ENCODE results near the gene PNMA8B. TPM values are rescaled to one million over a fixed set of nuclear protein-coding genes. Genes with fewer than 3 reads are reported as not detected.

PNMA8B gene
- total RNA-seq, 1 experiment from 2014 or later, result not detected

GRCh38 chr19:46533078-46533620 is 37.5 kb upstream of the PNMA8B start:
- Histone ChIP-seq H3K27me3 (ENCODE audit: control insufficient read depth, insufficient read depth, low read length) (no peaks in the 10 kb centered on the region), H3K36me3 (ENCODE audit: control insufficient read depth, insufficient read depth, low read length) (no peaks in the 10 kb centered on the region), H3K4me1 (ENCODE audit: control insufficient read depth, insufficient read depth, low read length) (peaks cover 3% of the 10 kb centered on the region; the same call in 1 of the 2 replicates), H3K27ac (ENCODE audit: low read length) (no peak overlapping the region), H3K4me3 (ENCODE audit: low read depth in 2 of 2, low read length in 2 of 2) (no peak overlapping the region), H3K9me3 (ENCODE audit: control insufficient read depth, insufficient read depth, low read depth, low read length) (no peaks in the 10 kb centered on the region)
- no peak for DNase-seq (ENCODE audit: low read depth, low spot score)
- intact Hi-C loops (cut with micrococcal nuclease; ENCODE audit: unreplicated experiment), result no loop called here
- TF ChIP-seq, protein P1, sequence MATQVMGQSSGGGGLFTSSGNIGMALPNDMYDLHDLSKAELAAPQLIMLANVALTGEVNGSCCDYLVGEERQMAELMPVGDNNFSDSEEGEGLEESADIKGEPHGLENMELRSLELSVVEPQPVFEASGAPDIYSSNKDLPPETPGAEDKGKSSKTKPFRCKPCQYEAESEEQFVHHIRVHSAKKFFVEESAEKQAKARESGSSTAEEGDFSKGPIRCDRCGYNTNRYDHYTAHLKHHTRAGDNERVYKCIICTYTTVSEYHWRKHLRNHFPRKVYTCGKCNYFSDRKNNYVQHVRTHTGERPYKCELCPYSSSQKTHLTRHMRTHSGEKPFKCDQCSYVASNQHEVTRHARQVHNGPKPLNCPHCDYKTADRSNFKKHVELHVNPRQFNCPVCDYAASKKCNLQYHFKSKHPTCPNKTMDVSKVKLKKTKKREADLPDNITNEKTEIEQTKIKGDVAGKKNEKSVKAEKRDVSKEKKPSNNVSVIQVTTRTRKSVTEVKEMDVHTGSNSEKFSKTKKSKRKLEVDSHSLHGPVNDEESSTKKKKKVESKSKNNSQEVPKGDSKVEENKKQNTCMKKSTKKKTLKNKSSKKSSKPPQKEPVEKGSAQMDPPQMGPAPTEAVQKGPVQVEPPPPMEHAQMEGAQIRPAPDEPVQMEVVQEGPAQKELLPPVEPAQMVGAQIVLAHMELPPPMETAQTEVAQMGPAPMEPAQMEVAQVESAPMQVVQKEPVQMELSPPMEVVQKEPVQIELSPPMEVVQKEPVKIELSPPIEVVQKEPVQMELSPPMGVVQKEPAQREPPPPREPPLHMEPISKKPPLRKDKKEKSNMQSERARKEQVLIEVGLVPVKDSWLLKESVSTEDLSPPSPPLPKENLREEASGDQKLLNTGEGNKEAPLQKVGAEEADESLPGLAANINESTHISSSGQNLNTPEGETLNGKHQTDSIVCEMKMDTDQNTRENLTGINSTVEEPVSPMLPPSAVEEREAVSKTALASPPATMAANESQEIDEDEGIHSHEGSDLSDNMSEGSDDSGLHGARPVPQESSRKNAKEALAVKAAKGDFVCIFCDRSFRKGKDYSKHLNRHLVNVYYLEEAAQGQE (IDR thresholded peaks at IDR 0.05; ENCODE audit: insufficient read depth in 1 of 2, low read depth in 2 of 2, low read length in 1 of 2), result no peak
- TF ChIP-seq, protein P2, sequence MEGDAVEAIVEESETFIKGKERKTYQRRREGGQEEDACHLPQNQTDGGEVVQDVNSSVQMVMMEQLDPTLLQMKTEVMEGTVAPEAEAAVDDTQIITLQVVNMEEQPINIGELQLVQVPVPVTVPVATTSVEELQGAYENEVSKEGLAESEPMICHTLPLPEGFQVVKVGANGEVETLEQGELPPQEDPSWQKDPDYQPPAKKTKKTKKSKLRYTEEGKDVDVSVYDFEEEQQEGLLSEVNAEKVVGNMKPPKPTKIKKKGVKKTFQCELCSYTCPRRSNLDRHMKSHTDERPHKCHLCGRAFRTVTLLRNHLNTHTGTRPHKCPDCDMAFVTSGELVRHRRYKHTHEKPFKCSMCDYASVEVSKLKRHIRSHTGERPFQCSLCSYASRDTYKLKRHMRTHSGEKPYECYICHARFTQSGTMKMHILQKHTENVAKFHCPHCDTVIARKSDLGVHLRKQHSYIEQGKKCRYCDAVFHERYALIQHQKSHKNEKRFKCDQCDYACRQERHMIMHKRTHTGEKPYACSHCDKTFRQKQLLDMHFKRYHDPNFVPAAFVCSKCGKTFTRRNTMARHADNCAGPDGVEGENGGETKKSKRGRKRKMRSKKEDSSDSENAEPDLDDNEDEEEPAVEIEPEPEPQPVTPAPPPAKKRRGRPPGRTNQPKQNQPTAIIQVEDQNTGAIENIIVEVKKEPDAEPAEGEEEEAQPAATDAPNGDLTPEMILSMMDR (IDR thresholded peaks at IDR 0.05), result no peak
- TF ChIP-seq POLR2AphosphoS5 (IDR thresholded peaks at IDR 0.05; ENCODE audit: low read depth, low read length), result no peak
- TF ChIP-seq TCF7L2 (IDR thresholded peaks at IDR 0.05; ENCODE audit: low read depth, low read length), result no peak
- no peak for TF ChIP-seq SIN3A (IDR thresholded peaks at IDR 0.05; ENCODE audit: borderline replicate concordance, insufficient read depth, low read depth, low read length)
- no peak for ATAC-seq
- ChIA-PET POLR2A (no interaction called here), CTCF (interaction anchor here (0.6 kb wide), 1 partner anchor 195 kb away, joined by 6 read pairs; no protein-coding TSS in a partner anchor)
- in situ Hi-C loops (cut with HindIII; ENCODE audit: low pct_unique_long_range_greater_than_20kb, low sequenced_read_pairs), result no loop called here
- BruUV-seq (replicated peaks), result no TSS peak

DNA sequence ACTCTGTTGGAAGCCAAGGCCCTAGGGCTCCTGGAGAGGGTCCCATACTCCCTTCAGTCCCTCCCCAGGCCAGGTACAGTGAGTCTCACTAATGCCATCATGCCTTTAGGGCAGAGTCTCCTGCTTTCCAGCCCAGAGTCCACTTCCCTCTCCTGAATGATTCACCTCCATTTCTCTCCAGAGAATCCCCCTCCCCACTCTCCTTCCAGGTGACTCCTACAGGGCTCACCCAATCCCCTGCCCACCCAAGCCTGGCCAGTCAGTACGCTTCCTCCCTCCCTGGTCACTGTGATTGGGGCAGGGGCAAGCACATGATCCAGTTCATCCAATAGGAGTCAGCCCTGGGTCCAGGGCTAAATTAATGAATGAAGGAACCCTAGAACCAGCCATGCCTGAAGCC is 35.0 kb upstream of the PNMA8B start:
- TF ChIP-seq, protein P2 (IDR thresholded peaks at IDR 0.05), result no peak
- TF ChIP-seq TCF7L2 (IDR thresholded peaks at IDR 0.05; ENCODE audit: low read depth, low read length) (no peak), POLR2AphosphoS5 (IDR thresholded peaks at IDR 0.05; ENCODE audit: low read depth, low read length) (no peak), SIN3A (IDR thresholded peaks at IDR 0.05; ENCODE audit: borderline replicate concordance, insufficient read depth, low read depth, low read length) (no peak)
- TF ChIP-seq, protein P1 (IDR thresholded peaks at IDR 0.05; ENCODE audit: insufficient read depth in 1 of 2, low read depth in 2 of 2, low read length in 1 of 2), result no peak
- intact Hi-C loops (cut with micrococcal nuclease; ENCODE audit: unreplicated experiment) (no loop called here), in situ Hi-C loops (cut with HindIII; ENCODE audit: low pct_unique_long_range_greater_than_20kb, low sequenced_read_pairs) (no loop called here)
- no peak for DNase-seq (ENCODE audit: low read depth, low spot score)
- ChIA-PET CTCF (interaction anchor here (1.0 kb wide), 1 partner anchor 84 kb away, joined by 3 read pairs; no protein-coding TSS in a partner anchor), POLR2A (no interaction called here)
- no peak for ATAC-seq
- BruUV-seq (replicated peaks), result no TSS peak
- Histone ChIP-seq H3K4me3 (ENCODE audit: low read depth in 2 of 2, low read length in 2 of 2) (no peak overlapping the region), H3K36me3 (ENCODE audit: control insufficient read depth, insufficient read depth, low read length) (no peaks in the 10 kb centered on the region), H3K4me1 (ENCODE audit: control insufficient read depth, insufficient read depth, low read length) (peaks cover 3% of the 10 kb centered on the region; the same call in 1 of the 2 replicates), H3K9me3 (ENCODE audit: control insufficient read depth, insufficient read depth, low read depth, low read length) (no peaks in the 10 kb centered on the region), H3K27me3 (ENCODE audit: control insufficient read depth, insufficient read depth, low read length) (no peaks in the 10 kb centered on the region), H3K27ac (ENCODE audit: low read length) (no peak overlapping the region)

Measured in Panc1 (cell line).